Activated CD4-positive, alpha-beta T cell treated with anti-CD3 and anti-CD28 coated beads, Interleukin-2, amount 50 U/mL, for 1 hour (primary cell): ENCODE measurements around the gene GABBR2.

Source experiments
- DNase-seq: peaks from one replicate; pipeline ENCODE4 v3.0.0-alpha.2; 2020

Gene GABBR2

DNA sequence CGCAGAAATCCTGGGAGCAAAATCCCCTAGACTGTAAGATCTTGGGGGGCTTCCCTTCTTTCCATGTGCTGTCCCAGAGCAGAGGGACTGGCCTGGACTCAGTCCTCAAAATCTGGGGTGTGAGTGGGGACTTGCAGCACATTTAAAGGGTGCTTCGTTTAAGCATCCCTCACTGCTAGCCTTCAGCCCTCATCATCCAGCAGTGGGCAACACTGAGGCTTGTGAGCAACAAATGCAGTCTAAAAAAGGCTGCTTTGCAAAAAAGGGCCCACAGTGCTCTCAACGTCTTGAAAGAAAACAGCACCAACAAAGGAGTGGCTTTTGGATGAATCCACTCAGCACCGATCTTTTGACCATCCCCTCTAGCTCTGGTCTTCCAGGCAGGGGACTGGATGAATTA, 325.0 kb downstream of the GABBR2 start:
- DNase-seq, result no peak

DNA sequence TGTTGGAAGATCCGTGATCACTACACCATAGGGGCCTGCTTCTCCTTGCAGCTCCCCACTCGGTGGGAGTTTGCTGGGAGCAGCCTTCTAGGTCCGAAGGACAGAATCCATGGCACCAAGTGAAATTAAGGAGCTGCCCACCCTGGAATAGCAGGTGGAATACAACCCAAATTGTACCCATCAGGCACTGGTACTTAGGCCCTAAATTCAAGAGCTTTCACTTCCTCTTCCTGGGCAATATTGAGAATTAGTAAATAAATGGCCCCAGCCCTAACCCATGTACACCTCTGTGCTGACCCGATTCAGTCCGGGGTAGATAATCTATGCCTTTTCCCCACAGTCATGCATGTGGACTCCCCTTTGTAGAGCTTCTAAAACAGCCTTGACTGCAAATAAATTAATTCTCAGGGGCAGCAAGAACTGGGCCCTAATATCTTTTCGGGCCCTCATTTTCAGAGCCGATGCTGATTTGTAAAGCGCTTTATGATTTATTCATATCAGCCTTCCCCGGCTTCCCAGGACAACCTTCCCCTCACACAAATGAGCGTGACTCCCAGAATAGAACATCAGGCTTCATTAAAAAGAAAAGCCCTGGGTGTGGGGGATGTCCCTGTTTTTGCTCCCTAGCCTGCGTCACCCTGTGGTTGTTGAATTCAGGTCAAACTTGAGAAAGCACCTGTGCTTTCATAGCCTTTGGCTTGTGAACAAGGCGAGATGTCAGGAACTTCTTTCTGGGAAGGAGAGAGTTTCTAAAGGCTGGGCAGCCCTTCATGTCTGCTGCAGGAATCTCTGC, 327.2 kb downstream of the GABBR2 start:
- no peak for DNase-seq

DNA sequence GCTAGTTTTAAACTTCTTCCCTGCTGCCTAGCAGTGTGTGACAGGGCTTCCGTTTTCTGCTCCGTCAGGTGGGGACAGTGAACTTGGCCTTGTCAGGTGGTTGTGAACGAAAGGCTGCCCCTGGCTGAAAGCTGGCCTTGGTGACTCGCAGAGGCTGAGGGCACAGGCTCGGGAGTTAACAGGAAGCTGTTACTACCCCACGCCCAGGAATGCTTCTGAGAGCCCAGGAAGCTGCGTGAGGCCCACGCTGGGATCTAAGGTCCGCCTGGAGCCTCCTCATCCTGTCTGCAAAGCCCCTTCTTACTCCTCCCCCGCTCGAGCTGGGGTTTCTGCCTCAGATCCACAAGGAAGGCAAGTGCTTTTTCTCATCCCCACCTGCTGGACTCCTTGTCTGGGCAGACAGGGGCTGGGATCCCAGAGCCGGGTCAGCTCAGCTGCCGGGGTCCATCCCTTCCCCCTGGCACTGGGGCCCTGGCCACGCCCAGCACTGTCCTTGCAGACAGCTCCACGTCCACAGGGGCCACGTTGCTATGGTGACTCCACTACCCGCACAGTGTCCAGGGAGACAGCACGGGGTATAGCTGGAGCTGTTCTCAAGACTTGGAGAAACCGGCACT, 328.6 kb downstream of the GABBR2 start:
- DNase-seq, result no peak

DNA sequence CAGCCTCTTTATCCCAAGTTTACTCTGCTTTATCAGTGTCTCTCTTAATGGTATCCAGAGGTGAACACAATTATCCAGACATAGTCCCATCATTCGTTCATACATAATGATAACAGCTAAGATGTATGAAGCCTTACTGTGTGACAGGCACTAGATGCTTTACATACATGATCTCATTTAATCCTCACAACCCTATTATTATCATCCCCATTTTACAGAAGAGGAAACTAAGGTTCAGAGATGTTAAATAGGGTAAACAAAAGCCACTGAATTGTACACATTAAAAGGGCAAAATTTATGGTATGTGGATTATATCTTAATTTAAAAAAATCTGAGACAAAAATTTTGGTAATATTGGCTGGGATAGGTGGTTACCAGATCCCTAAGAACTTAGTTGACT, 329.2 kb downstream of the GABBR2 start:
- no peak for DNase-seq

DNA sequence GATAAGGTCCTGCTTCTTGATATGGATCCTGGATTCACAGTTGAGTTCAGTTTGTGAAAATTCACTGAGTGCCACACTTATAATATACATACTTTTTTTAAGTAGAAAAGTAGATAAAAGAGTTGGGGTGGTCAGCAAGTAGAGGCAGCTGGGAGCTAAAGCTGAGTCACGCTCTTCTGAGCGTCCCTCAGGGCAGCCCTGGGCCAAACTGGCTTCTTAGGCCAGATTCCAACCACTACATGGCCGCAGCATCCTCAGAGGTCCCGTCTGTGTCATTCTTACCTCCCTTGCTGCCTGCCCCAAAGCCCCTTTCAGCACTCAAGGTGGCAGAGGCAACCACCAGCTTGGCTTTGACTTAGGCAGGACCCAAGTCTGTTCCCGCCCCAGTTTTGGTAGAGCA, 329.9 kb downstream of the GABBR2 start:
- no peak for DNase-seq

DNA sequence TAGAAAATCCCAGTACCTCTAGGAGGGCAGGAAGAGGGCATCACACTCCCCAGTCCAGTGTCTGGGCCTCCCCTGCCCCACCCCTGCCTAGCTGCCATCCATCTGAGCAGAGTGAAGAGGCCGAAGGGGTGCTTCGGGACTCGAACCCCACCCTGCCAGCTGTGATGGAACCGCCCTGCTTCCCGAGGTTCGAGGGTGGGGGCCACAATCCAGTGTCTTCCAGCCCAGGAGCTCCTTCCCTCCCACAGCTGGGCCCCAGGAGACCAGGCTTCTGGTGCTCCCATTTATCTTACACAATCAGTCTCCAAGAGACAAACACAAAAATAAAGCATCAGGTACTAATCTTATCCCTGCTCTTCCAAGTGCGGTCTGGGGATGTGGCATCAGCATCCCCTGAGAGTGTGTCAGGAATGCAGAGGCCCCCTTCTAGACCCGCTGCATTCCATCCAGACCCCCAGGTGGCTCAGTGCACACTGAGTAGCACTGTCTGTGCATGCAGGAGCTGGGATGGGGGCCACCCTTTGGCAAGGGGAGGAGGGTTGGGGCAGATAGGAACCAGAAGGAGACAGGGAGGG, 330.4 kb downstream of the GABBR2 start:
- no peak for DNase-seq

DNA sequence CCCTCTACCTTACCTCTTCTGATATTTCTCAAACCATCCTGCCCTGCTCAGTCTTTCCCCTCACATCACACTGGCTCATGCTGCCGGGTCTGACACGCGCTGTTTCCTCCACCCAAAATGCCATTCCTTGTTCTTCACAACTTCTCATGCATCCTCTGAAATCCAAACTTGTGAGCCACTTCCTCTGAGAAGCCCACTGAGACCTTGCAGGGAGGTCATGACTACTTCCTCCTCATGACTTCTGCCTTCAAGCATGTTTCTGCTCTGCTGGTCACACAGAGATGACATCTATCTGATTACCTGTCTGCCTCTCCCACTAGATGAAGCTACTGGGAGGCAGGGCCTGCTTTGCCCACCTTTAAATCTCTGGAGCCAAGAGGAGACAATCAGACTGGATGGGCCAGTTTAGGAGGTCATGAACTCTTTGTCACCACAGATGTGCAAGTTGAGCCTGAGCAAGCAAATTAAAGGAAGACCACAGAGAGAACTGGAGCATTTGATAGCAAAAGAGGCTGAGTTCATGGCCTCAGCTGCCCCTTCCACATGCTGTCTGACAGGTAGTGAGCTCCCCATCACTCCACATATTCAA, 333.5 kb downstream of the GABBR2 start:
- no peak for DNase-seq

DNA sequence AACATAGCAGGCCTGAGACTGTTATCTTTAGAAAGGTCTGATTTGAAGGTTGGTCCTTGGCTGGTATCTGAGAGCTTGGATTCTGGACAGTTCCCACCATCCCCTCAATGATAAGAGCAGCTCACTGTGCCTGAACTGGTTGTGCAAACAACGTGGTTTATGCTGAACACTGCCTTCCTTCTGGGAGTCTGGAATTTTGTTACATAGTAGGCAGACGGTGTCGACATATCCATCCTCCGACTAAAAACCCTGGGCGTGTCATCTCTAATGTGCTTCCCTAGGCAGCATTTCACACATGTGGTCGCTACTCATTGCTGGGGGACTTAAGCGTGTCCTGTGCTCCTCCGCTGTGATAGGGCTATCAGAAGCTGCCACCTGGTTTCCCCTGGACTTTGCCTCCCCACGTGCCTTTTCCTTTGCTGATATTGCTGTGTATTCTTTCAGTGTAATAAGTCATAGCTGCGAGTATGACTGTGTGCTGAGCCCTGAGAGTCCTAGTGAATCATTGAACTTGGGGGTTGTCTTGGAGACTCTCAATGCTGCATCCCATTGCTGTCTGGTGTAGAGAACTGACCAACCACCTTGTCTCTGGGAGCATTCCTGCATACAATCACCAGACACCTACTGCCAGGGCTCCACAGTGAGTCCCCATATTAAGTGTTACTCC, 334.2 kb downstream of the GABBR2 start:
- no peak for DNase-seq

DNA sequence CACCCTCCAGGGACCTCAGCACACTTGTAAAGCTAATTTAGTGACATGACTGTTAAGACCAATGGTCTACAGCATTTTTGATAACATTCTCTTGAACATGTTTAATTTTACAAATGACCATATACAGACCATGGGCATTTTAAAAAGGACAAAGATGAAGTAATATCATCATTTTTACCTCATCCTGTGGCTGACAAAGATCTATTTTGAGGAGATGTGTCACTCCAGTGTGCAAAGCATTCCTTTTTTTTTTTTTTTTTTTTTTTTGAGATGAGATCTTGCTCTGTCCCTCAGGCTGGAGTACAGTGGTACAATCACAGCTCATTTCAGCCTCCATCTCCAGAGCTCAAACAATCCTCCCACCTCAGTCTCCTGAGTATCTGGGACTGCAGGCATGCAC, 335.1 kb downstream of the GABBR2 start:
- DNase-seq, result no peak

DNA sequence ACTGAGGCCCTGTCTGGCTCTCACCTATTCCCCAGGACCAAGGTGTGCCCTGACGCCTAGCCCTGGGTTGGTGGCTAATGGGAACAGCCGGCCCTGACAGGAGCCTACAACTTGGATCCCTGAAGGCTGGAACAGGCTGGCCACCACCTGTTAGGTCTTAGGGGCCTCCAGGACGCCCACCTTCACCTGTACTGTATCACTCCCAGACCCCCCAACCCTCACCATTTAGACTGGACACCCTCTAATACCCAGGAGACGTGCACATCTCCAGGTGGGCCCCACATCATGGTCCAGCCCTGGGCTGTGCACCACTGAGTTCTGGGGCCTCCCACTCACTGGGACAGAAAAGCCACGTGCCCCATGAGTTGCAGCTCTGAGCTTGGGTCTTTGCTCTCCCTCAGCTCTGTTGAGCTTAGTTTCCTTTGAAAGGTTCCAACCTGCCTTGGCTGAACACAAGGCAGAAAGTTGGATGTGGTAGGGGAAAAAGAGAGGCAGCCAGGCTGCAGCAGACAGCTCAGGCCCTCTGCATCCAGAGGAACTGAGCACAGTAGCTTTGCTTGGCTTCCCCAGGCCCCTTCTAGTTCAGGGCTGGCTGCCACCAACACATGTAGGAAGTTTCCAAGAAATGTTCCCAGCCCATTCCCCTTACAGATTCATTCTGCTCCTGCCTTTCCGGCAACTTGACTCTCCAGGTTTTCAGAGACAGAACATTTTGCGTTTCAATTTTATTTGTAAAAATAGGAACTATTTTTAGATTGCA, 336.5 kb downstream of the GABBR2 start:
- no peak for DNase-seq

DNA sequence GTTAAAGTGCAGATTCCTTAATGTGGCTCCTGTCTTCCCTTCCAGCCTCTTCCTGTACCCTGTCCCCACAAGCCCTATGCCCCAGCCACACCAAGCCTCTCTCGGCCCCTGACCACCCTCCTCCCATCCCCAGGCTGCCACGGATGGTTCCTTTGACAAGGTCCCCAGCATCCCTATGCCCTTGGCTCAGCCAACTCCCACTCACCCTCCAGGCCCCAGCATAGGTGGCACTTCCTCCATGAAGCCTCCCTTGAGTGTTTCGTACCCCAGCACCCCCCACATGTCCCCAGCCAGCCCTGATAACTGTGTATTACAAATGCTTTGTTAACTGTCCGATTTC, 337.8 kb downstream of the GABBR2 start:
- DNase-seq, result no peak

DNA sequence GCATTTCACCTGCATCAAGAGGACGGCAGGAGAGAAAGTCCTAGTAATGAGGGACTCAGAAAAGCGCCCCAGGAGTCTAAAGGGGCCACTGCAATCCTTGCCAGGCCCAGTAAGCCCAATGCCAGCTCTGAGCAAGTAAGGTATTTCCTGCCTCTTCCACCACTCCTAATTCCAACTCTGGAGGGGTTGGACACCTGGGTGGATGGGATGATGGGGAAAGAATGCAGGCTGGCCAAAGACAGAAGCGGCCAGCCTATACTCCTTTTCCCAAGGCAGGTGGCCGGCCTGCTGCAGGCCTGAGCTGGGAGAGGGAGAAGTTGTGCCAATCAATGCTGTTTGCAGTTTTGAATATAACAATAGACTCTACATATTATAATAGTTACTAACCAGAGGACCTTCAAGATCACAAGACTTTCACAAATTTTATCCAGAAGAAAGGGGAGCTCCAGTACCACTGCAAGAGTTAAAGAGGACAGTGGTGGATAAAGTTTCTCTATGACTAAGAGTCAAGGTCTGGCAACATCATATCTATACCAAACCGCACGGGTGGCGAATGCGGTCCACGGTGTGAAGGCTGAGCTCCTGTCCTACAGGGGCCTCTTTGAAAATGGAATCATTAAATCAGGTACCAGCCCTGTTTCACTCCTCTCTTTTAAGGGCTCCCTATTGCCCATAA, 338.3 kb downstream of the GABBR2 start:
- no peak for DNase-seq

DNA sequence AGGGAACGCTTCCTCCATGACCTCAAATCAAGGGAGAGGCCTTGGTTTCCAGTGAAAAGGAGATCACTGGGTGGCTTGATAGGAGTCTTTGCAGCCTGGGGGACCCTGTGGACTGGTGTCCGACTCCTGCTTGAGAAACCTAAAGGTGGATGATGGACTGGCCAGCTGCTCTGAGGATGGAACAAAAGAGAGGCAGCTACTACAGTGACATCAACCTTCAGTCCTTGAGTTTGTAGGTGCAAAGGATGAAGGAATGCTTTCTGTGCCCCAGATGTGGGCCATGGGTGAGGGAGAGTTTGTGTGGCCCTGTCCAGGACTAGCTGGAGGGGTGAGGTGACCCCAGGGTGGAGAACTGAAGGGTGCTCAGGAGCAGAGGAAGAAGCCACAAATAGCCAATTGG, 338.8 kb downstream of the GABBR2 start:
- no peak for DNase-seq

DNA sequence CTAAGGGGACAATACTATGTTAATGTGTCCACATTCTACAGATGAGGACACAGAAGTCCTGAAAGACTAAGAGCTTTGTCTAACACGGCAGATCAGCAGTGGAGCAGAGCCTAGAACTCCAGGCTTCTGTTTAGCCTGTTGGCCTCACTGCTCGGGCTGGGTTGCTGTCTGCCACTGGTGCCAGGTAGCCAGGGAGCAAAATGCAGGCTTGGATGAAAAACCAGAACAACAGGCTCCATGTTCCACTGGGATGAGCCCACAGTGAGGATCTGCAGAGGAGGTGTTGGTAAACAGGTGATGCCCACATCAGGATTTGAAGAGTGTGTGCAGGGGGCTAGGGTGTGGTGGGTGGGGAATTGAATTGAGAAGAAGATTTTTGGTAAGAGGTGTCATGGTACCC, 339.3 kb downstream of the GABBR2 start:
- no peak for DNase-seq

DNA sequence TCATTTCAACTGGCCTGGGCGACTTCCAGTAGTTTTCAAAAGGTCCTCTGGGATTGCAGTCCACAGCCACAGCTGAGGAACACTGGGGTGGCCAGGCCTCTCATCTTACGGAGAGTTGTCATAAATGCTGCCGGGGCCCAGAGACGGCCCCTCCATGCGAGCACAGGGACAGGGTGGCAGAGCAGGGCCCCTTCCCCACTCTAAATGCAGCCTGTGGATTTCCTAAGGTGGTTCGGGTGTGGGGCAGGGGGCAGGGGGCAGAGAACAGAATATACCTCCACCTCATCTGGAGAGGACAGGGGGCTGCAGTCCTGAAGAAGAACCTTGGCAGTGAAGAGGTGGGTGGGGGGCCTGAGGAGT, 339.7 kb downstream of the GABBR2 start:
- no peak for DNase-seq

DNA sequence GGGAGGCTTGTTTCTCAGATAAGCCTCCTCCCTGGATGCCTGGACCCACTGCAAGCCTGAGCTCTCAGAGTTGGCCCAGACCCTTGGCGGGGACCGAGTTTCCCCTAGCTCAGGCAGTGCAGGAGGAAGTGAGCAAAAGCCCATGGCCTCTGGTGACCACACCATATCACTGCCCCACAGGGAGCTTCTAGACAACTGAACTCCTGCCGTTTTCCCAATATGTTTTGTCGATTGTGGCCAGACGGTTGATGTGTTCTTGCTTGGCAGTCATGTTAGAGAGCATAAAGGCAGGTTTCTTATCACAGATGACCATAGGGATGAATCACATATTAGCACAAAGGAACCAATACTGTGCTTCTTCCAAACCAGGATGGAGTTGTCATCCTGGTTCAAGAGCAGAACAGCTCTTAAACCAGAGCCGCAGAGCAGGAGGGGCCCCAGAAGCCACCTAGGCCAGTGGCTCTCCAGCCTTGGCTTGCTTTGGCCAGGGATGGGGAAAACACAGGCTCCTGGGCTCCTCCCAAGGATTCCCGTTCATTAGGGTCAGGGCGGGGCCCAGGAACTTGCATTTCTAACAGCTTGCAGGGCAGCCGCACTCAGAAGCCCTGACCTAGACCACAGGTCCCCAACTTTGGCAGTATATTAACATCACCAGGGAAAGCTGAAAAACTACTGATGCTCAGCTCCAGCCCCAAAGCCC, 340.2 kb downstream of the GABBR2 start:
- DNase-seq, result no peak

DNA sequence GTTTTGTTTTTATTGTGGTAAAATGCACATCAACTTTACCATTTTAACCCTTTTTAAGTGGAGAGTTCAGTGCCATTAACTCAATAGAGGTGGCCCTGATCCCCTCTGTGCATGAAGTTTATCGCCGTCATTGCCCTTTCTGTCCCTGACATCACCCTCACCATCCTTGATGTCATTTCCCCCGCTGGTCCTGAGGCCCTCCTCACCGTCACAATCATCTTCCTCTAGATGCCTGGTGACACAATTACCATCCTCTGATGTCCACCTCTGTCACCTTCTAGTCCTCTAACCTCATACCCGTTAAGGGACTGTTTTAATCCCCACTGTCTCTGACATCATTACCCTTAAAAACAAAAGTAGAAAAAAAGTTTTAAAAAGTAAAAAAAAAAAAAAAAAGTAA, 340.8 kb downstream of the GABBR2 start:
- no peak for DNase-seq

DNA sequence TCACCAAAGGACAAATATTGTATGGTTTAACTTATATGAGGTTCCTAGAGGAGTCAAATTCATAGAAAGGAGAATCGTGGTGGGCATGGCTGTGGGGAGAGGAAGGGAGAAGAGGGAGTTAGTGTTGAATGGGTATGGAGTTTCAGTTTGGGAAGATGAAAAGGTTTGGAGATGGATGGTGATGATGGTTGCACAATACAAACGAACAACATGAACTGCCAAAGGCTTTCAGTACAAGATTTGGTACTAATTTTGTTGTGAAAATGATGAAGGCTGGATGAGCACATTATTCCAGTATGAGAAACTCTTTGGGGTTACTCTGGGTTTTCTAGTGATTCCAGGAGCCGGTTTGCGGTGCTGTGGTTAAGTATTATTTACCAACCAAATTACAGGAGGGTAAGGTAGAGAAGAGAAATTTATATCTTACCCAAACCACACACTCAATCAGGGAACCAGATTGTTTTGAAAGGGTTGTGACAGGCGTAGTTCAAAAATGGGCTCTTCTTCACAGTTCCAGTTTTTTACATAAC, 341.3 kb downstream of the GABBR2 start:
- DNase-seq, result no peak

DNA sequence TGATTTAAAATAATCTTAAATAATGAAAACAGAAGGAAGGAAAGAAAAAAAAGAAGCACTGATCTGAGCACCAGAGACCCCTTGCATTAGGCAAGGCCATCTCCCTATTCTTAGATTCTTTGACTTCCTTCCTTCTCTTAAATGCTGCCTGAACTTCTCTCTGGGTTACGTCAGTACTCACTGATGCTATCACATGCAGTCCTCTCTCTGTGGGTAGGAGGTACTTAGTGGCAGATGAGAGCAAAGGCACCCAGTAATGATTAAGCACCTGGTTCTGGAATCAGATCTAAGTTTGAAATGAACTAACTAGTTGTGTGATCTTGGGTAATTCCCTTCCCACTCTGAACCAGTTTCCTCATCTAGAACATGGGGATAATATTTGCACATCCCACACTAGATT, 343.0 kb downstream of the GABBR2 start:
- DNase-seq, result no peak

DNA sequence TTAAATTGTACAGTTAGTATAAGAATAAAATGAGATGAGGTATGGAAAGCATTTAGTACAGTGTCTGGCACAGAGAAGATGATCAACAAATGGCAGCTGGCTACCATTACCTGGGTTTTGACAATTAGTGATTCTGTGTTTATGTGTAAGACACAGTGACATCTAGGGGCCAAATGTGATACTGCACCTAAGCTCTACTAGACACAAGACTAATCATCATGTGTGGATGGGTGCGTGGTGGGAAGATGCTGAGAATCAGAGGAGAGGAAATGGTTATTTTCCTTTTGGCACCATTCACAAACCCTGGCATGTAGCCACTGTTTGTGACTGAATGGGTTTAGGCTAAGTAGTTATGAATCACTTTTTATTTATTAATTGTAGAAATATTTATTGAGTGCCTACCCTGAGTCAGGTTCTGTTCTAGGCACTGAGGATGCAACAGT, 343.5 kb downstream of the GABBR2 start:
- DNase-seq, result no peak

DNA sequence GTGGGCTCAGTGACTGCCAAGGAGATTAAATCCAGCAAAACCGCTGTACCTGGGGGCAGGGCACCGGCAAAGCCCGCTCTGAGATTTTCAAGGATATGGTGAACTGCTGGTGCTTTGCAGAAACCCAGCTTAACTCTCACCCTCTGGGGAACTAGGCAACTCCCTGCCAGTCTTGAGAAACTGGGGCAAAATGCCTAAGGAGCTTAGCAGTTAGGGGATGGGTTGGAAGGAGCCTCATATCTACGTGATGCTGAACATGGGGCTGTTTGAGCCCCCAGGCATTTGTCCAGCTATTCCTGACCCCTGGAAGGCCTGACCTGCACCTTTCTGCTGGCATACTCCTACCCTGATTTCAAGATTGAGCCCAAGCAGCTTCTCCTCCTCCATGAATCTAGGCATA, 344.6 kb downstream of the GABBR2 start:
- no peak for DNase-seq
